GM12874 (cell line): Measurements from ENCODE around the gene B4GALT3.

Experiments used
- TF ChIP-seq, protein P1 (sequence below): IDR thresholded peaks from 2 replicates; pipeline ENCODE4 v1.5.1; 2011; ENCODE audit warnings: low read depth, mild to moderate bottlenecking, control low read depth, low read length, moderate library complexity; ENCODE audit not compliant: insufficient read depth

The B4GALT3 gene

DNA sequence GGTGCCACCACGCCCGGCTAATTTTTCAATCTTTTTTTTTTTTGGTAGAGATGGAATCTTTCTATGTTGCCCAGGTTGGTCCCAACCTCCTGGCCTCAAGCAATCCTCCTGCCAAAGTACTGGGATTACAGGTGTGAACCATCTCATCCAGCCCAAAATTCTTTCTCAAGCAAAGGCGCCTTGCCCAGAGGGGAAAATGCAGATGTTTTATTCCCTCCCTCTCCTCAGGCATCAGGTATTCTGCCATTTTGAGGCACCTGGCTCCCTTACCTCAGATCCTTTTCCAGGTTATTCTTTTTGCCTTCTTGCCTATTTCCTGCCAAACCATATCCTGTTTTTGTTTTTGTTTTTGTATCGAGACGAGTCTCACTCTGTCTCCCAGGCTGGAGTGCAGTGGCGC lies 11.1 kb upstream of the B4GALT3 start:
- TF ChIP-seq, protein P1, sequence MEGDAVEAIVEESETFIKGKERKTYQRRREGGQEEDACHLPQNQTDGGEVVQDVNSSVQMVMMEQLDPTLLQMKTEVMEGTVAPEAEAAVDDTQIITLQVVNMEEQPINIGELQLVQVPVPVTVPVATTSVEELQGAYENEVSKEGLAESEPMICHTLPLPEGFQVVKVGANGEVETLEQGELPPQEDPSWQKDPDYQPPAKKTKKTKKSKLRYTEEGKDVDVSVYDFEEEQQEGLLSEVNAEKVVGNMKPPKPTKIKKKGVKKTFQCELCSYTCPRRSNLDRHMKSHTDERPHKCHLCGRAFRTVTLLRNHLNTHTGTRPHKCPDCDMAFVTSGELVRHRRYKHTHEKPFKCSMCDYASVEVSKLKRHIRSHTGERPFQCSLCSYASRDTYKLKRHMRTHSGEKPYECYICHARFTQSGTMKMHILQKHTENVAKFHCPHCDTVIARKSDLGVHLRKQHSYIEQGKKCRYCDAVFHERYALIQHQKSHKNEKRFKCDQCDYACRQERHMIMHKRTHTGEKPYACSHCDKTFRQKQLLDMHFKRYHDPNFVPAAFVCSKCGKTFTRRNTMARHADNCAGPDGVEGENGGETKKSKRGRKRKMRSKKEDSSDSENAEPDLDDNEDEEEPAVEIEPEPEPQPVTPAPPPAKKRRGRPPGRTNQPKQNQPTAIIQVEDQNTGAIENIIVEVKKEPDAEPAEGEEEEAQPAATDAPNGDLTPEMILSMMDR: no peak

DNA sequence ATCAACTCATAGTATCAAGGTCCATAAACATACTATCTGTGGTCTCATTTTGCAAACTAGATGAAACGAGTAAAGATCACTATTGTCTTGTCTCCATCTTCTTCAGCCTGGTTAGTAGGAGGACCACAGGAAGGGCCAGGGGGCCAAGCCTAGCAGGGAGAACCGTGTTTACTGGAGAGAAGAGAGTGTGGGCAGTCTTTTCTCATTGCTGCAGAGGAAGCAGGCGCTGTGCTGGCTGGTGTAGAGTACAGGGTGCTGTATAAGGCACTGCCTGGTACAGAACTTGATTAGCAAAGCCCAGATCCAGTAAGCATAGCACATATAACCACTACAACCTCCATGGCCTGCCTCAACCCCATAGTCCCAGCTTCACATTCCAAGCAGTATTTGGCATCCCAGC lies 10.0 kb upstream of the B4GALT3 start:
- TF ChIP-seq, protein P1: no peak

- TF ChIP-seq, protein P1: no peak
These were observed 8.5 kb upstream of the B4GALT3 start for GRCh38 chr1:161185732-161186311.

GRCh38 chr1:161185282-161185682 lies 8.0 kb upstream of the B4GALT3 start:
- TF ChIP-seq, protein P1: no peak

GRCh38 chr1:161182214-161182613 lies 4.9 kb upstream of the B4GALT3 start:
- TF ChIP-seq, protein P1: no peak

DNA sequence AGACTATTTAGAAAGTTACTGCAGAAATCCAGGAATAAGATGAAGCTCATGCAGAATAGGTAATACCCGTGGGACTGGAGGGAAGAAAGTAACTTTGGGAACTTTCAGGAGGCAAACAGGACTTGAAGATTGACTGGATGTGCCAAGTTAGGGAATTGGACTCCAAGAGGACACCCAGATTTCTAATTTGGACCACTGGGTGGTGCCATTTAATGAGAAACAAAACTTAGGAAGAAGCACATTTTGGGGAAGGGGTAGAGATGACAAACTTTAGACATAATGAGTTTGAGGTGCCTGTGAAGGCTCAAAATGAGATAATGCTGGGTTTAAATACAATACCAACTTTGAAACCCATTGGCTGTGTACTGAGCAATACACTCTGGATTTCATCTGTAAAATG lies 3.3 kb upstream of the B4GALT3 start:
- TF ChIP-seq, protein P1: no peak

GRCh38 chr1:161179698-161180097 lies 2.4 kb upstream of the B4GALT3 start:
- TF ChIP-seq, protein P1: no peak
